Cerebellar cortex (tissue), 1 donor: ENCODE data around the gene AP3D1.
A peak's percentile ranks its signal among the peaks of the same experiment; 100 is the strongest.
"Not testable (repeated sequence)": the region's sequence is repeated elsewhere in the genome, so short reads cannot be mapped to it uniquely, and the experiment has no call there.

Experiments
- DNase-seq: peaks from one replicate; pipeline ENCODE4 v3.0.0-alpha.2; 2015; ENCODE audit warnings: low spot score

Gene AP3D1

GRCh38 chr19:2150794-2151338 is 500 bp downstream of the AP3D1 start:
- DNase-seq = no peak

DNA sequence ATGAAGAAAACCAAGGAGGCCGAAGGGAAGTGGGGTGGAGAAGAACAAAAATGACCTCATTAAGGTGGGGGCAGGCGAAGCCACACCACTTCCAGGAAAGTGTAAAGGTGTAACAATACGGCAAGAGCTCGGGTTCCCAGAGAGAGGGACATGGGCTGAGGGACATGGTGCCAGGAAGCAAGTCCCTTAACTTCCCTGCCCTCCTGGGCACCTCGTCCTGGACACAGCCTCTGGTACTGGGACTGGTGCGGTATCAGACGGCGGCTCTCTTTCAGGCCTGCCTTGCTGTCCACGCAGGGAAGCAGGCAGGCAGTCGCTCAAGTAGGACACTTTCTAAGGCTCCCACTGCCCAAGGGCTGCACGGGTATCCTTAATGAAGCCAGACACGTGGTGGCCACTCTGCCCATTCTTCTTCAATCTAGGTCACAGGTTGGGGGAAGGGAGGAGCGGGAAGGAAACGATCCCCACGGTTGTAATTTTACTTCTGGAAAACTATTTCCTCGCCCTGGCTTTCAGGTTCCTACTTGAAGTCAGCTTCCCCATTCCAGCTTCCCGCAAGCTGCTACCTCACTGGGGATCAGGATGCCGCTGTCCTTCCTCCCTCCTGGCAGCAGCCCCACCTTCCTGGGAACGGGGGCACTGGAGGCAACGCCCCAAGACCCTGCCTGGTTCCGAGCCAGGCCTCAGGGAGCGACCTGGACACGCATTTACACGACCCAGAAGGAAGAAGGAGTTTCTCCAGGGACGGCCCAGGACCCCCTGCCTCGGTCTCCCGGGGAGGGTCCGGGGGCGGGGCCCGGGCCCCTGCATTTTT is 1.2 kb downstream of the AP3D1 start:
- DNase-seq = no peak

- DNase-seq = no peak
Measured at GRCh38 chr19:2148482-2149135, 2.8 kb downstream of the AP3D1 start.

DNA sequence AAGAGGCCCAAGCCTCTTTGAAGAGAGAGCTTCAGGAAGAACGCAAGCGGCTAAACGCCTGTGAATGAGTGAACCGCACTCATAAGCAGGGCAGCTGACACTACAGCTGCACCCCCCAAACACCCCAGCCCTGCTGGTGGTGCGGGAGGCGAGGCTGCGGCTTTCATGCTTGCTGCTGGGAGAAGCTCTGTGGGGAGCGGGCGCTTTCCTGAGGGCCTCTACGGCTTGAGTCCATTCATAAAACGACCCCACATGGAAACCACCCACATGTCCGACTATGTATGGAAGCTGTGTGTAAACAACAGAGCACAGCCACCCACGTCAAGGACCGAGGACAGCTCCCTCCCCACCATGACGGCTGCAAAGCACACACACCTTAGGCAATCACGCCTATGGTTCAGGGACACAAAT is 5.5 kb downstream of the AP3D1 start:
- no peak for DNase-seq

DNA sequence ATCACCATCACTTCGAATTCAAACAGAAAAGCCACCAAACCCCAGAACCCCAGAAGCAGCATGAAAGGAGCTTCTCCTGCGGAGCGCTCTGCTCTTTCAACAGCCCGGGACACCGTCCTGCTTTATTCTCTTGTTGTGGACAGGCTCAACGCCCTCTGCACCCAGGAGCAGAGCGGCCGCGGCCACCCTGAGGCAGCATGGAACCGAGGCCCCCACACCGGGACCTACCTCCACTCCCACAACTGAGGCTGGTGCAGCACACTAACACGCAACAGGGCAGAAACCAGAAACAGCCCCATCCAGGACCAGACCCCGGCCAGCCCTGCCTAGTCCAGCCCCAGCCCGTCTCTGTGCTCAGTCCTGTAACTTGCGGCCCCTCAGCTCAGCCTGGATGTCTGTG is 7.2 kb downstream of the AP3D1 start:
- DNase-seq = no peak

- DNase-seq = no peak
Measured at GRCh38 chr19:2142173-2142829, 9.1 kb downstream of the AP3D1 start.

DNA sequence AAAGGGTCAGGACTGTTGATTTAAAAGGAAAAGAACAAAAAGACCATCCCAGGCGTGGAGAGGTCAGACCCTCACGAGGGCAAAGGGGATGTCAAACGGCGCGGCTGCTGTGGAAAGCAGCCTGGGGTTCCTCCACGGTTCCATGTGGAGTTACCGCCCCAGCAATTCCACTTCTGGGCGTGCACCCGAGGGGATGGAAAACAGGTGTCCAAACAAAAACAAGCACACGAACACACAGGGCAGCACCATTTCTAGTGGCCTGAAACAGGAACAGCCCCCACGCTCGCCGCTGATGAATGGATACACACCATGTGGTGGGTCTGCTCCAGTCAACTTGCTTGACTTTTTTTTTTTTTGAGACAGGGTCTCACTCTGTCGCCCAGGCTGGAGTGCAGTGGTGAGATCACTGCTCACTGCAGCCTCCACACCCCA is 11.2 kb downstream of the AP3D1 start:
- no peak for DNase-seq

DNA sequence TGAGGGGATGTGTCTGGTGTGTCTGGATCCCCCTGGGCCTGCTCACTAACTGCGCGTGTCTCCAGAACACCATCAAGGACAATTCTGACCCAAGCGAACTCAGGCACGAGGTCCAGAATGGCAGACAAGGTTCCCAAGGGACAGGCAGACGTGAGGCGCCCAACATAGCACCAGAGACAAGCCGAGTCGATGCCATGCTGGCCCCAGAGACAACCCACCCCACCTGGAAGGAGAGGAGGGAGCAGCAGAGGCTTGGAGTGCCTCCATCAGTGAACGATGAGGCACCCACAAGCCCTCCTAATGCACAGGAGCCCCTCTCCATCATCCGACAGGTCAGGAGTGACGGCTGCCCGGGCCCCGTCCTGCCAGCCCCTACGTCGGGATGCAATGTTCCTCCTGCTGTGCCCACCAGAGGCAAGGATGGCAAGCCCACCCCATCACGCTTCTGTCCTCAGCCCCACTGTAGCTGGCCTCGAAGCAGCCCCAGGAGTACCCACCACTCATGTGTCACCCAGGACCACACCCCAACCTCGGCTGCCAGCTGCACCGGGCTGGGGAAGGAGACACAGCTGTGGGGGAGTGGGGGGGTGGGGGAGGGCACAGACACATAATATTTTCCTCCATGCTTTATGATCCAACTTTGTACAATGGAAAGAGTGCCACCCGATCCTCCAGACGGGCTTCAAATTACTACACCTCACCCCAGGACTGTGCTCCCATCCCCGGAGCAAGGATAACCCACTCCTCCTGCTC is 11.8 kb downstream of the AP3D1 start:
- DNase-seq = no peak

DNA sequence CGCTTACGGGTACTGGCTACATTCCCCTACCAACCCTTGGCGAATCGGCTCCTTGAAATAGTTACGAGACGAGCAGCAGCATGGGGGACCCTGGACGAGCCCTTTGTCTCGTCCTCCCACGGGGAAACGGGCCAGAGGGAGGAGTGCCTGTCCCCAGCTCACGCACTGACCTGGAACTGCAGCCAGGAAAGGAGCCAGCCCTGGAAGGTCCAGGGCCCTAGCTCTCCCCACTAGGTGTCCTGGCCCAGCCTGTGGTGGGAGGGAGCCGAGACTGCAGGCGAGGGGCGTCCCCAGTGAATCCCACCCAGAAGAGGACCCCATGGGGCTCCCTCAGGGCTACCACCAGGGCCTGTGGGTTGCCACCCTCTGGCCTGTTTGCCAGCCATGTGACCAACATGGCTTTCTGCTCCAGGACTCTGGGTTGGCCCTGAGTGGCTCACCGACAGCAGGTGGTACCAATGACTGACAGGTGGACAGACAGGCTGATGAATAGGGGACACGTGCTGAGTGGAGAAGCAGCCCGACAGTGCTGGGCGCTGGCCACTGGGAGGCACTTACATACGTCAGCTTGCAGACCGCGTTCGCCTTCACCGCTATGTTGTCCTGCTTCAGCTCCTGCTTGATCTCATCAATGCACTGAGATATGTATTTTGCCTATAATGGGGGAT is 13.2 kb downstream of the AP3D1 start:
- peak; percentile 37 for DNase-seq

DNA sequence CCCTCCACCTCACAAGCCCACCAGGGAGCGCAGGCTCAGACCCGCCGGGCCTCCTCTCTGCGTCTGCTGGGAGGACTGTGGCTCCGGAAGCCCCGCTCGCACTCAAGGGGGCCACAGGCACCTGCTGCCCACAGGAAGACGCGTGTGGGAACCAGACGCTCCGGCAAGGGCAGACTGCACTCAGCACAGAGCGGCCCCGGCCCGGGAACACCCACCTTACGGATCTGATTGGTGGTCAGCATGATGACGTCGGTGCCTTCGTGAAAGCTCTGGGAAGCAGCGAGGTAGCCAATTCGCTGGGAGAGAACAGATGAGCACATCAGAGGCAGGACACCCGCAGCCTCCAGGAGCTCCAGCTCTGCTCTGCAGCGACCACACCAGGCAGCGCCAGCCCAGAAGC is 14.6 kb downstream of the AP3D1 start:
- no peak for DNase-seq

DNA sequence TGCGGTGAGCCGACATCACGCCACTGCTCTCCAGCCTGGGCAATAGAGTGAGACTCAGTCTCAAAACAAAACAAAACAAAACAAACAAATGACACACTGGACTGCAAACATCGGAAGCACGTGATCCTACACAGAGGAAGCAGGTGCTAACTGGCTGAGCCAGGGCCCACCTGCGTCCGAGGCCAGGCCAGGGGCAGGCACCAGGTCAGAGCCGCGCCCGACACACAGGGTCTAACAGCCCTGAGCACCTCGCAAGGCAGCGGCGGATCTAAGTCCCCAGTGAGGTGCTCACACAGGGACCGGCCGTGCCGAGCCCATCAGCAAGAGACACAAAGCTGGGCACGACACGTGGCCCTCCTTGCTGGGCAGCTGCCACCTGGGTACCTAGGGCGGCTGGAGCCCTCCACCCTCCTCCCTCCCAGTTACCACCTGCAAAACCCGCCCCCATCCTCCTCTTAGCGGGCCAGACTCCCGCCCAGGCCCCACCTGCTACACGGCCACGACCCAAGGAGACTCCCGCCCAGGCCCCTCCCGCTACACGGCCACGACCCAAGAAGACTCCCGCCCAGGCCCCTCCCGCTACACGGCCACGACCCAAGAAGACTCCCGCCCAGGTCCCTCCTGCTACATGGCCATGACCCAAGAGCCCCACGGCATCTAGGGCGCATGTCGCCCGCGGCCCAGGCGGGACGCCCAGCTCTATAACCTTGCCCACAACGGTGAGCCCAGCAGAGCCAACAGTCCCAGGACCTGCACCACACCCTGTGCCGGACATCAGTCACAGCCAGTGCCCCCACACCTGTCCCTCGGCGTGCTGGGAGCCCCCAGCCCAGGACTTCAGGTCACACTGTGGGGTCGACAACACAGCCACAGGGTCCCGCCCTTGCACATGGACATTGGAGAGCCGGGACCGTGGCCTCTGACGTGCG is 15.6 kb downstream of the AP3D1 start:
- DNase-seq = no peak

DNA sequence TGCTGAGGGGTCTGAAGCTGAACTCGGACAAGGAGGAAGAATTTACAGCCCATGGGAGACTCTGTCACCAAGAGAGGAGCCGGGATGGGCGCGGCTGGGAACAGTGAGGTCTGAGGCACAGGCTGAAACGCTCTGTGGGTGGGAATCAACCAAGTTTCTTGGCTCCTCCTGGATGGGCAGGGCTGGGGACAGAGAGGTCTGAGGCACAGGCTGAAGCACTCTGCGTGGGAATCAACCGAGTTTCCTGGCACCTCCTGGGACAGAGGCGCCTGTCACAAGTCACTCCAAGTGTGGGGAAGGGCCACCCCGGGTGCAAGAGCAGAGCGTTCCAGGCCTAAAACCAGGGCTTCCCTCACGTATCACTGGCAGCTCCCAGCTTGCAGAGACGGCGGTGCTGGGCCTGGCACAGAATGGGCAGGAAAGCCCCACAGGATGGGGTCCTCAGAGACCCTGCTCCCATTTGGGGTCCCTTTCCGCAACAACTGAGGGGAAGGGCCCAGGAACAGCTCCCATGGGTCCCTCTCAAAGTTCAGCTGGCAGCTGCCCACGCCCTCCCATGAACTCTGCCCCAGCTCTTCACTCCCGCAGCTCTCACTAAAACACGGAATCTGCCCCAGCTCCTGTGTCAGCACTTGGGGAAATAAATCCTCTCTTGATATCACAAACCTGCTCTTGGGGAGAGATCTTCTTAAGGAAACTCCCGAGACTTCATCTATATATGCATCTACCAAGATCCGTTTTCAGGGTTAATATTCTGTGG is 18.5 kb downstream of the AP3D1 start:
- no peak for DNase-seq

DNA sequence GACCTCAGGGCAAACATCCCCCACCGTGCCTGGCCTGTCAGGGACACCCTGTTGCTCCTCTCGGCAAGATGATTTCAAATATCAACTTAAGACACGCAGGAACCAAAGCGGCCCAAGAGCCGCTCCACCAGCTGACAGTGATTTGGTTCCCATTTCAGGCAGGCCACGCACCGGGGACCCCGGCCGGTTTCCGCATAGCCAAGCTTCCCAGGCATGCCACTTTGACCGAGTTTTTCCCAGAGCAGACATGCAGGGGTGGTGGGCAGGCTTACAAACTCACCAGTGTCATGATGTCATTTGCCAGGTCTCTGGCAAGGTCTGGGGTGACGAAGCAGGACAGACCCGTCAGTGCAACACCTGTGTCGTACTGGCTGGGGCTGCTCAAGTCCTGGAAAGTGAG is 19.2 kb downstream of the AP3D1 start:
- DNase-seq = no peak

DNA sequence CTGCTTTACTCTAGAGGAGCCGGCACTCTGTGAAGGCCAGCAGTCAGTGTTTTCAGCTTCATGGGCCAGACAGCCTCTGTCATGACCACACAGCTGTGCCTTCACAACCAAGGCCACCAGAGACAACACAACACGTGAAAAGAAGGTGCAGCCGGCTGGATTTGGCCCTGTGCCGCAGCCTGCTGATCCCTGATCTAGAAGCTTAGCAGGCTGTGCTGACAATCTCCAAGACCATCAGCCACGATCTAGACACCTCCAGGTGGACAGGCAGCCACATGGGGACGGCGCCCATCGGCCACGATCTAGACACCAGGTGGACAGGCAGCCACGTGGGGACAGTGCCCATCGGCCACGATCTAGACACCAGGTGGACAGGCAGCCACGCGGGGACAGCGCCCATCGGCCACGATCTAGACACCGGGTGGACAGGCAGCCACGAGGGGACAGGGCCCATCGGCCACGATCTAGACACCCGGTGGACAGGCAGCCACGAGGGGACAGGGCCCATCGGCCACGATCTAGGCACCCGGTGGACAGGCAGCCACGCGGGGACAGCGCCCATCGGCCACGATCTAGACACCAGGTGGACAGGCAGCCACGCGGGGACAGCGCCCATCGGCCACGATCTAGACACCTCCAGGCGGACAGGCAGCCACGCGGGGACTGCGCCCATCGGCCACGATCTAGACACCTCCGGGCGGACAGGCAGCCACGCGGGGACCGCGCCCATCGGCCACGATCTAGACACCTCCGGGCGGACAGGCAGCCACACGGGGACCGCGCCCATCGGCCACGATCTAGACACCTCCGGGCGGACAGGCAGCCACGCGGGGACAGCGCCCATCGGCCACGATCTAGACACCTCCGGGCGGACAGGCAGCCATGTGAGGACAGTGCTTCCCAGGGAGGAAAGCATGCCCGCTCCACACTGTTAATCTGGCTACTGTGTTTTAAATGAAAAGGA is 20.1 kb downstream of the AP3D1 start:
- not testable (repeated sequence) for DNase-seq

GRCh38 chr19:2129892-2130770 is 21.2 kb downstream of the AP3D1 start:
- DNase-seq = no peak

- DNase-seq = no peak
Measured at GRCh38 chr19:2129486-2129885, 21.9 kb downstream of the AP3D1 start.

DNA sequence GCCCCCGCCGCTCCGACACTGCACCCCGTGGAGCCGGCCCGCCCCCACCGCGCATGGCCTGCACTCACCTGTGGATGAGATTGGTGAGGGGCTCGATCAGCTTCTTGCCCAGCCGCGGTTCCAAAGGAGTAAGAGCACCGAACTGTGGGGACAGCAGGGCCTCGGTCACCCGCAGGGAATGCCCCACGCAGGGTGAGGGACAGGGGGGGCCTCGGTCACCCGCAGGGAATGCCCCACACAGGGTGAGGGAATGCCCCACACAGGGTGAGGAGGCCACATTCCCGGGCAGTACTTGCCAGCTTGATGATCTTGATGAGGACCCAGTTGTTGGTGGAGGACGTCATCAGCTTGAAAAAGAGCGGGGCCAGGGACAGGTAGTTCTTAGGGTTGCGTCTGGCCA is 22.3 kb downstream of the AP3D1 start:
- DNase-seq = no peak
